ACC112 (cell line): ENCODE data around the gene CACNA1E.

Source experiments
- H2AFZ ChIP-seq: fragments of 200-600 bp; sonication (generic); one replicate; pipeline ENCODE4 v1.6.0; 2017; ENCODE audit warnings: antibody characterized with exemption, low read length; ENCODE audit not compliant: unreplicated experiment
- H3K27ac ChIP-seq: fragments of 200-600 bp; sonication (generic); 2 replicates; pipeline ENCODE4 v1.5.1; 2014; ENCODE audit warnings: low read depth, mild to moderate bottlenecking, antibody characterized with exemption, low read length, moderate library complexity
- H3K27me3 ChIP-seq: fragments of 200-600 bp; sonication (generic); 2 replicates; pipeline ENCODE4 v1.6.1; 2014; ENCODE audit warnings: mild to moderate bottlenecking, antibody characterized with exemption, low read length, moderate library complexity, mixed read lengths; ENCODE audit not compliant: insufficient read depth
- H3K36me3 ChIP-seq: fragments of 200-600 bp; sonication (generic); 2 replicates; pipeline ENCODE4 v1.6.1; 2016; ENCODE audit warnings: mild to moderate bottlenecking, antibody characterized with exemption, low read length, moderate library complexity, mixed read lengths; ENCODE audit not compliant: insufficient read depth
- H3K4me1 ChIP-seq: fragments of 200-600 bp; sonication (generic); one replicate; pipeline ENCODE4 v1.6.1; 2016; ENCODE audit warnings: low read length, mixed read lengths; ENCODE audit not compliant: insufficient read depth, unreplicated experiment, control insufficient read depth
- H3K4me3 ChIP-seq: fragments of 200-600 bp; sonication (generic); 2 replicates; pipeline ENCODE4 v1.5.1; 2014; ENCODE audit warnings: mild to moderate bottlenecking, low read depth, low read length
- H3K79me2 ChIP-seq: fragments of 200-600 bp; sonication (generic); one replicate; pipeline ENCODE4 v1.6.0; 2016; ENCODE audit warnings: low read length; ENCODE audit not compliant: control insufficient read depth, unreplicated experiment, insufficient read depth

The CACNA1E gene

DNA sequence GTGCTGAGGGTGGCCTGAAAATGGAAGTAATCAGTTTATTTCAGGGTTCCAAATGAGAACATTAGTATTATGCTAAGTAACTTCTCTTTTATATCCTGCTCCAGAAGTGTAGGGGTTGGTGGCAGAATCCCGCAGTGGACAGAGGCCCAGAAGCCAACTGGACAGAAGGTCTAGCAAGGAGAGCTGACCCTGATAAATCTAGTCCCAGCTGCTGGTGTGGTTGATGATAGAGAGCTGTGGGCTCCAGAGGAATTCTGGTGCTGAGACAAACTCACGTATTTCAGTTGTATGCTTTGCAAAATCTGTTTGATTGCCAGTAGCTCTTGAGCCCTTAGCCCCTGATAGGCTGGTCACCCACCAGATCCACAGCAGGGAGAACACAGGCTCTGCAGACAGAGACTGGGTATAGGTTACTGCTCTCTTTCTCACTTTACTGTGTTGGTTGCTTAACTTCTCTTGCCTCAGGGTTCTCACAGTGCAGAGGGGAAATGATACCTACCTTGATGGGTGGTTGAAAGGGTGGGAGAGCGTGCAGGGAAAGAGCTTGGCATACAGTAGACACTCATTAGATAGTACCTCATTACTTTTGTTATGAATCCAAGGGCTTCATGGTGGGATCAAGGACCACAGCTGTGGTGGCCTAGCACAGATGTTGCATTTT, 29.6 kb upstream of the CACNA1E start:
- no peaks in the 10 kb centered on the region for H3K4me1 ChIP-seq
- no peaks in the 10 kb centered on the region for H3K27me3 ChIP-seq
- H2AFZ ChIP-seq = no peak overlapping the region
- no peaks in the 10 kb centered on the region for H3K36me3 ChIP-seq
- no peak overlapping the region for H3K27ac ChIP-seq
- no peaks in the 10 kb centered on the region for H3K79me2 ChIP-seq
- H3K4me3 ChIP-seq = no peak overlapping the region

DNA sequence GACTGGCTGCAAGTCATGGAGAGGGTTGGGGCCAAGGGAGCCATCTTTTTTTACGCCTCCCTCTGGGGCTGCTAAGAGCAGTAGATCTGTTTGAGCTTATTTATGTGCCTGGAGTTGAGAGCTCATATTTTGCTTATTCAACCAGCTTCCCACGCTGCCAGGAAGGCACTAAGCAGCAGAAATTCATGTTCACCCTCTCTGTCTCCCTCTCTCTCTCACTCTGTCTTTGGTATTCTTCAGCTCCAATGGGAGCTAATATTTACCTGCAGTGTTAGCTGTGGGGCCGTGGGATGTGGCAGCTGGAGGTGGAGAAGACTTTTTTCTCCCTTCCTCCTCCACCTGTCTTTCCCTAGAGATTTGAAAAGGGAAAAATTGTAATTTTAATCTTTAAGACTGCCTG, 26.8 kb upstream of the CACNA1E start:
- Histone ChIP-seq H3K4me3 (no peak overlapping the region), H3K36me3 (no peaks in the 10 kb centered on the region), H3K27me3 (no peaks in the 10 kb centered on the region), H3K4me1 (no peaks in the 10 kb centered on the region), H3K79me2 (no peaks in the 10 kb centered on the region), H2AFZ (no peak overlapping the region), H3K27ac (no peak overlapping the region)

DNA sequence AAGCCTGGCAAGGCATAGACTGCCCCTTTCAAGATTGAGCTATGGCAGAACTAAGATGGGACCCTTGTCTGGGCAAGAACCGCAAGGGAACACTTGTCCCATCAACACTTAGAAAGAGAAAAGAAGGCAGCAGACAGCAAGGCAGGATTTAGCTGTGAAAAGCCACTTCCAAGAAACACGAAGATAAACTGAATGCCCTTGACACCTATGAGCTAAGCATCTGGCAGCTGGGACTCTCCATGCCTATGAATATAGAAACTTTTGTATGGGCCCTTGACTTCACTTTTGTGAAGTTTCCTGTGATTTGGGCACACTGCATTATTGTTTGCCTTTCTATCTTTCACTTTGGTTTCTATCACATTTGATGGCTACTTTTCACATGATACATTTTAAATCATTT, 24.9 kb upstream of the CACNA1E start:
- H3K4me1 ChIP-seq = no peaks in the 10 kb centered on the region
- no peak overlapping the region for H2AFZ ChIP-seq
- no peaks in the 10 kb centered on the region for H3K36me3 ChIP-seq
- H3K27me3 ChIP-seq = no peaks in the 10 kb centered on the region
- H3K4me3 ChIP-seq = no peak overlapping the region
- no peak overlapping the region for H3K27ac ChIP-seq
- H3K79me2 ChIP-seq = no peaks in the 10 kb centered on the region

DNA sequence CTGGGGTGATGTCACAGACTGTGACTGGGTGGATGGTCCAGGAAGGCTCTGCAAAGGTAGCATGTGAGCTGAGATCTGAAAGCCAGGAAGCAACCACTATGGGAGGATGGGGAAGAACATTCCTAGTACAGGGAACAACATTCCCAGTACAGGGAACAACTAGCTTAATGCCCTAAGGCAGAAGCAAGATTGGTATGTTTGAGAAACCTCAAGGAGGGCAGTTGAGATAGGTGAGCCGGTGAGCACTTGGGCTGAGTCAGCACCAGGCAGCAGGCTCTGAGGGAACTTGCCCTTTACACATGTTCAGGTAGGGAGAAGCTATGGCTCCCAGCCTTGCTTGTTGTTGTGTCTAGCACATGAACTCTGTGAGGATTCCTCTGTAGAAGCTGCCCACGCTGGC, 24.2 kb upstream of the CACNA1E start:
- no peaks in the 10 kb centered on the region for H3K36me3 ChIP-seq
- no peaks in the 10 kb centered on the region for H3K79me2 ChIP-seq
- no peak overlapping the region for H3K27ac ChIP-seq
- H3K27me3 ChIP-seq = no peaks in the 10 kb centered on the region
- H3K4me3 ChIP-seq = no peak overlapping the region
- H3K4me1 ChIP-seq = no peaks in the 10 kb centered on the region
- no peak overlapping the region for H2AFZ ChIP-seq

DNA sequence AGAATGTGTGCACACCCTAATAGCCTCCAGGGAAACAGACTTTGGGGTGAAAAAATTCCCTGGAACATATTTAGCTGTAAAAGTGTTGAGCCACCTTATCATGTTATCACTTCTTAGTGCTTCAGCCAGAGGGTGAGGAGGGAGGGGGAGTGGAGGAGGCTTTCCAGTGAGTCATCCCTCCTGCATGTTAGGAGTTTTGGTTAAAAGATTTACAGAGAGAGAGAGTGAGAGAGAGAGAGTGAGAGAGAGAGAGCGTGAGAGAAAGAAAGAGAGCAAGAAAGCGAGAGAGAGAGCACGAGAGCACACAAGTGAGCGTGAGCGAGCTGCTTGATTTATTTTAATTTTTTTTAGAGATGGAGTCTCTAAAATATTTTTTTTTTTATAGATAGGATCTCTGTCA, 13.5 kb upstream of the CACNA1E start:
- Histone ChIP-seq H2AFZ (no peak overlapping the region), H3K4me3 (no peak overlapping the region), H3K27ac (no peak overlapping the region), H3K36me3 (no peaks in the 10 kb centered on the region), H3K27me3 (peaks cover 6% of the 10 kb centered on the region; the same call in 1 of the 2 replicates), H3K4me1 (no peaks in the 10 kb centered on the region), H3K79me2 (no peaks in the 10 kb centered on the region)

DNA sequence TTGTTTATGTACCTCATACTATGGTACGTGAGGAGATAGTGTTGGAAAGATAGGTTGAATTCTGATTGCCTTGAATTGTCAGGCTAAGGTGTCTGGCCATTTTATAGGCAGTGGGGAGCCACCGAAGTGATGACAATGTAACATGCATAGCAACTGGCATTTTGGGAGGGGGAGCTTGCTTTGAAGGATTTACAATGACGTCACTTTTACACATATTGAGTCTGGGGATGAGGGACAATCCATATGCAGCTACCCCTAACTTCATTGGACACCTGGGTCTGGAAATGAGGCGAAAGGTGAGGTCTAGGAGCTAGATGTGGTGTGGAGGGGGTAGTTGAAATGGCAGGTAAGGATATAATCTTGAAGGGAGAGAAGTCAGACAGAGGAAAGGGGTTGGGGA, 7.7 kb upstream of the CACNA1E start:
- H3K36me3 ChIP-seq = no peaks in the 10 kb centered on the region
- H3K27me3 ChIP-seq = peaks cover 16% of the 10 kb centered on the region
- no peak overlapping the region for H3K27ac ChIP-seq

DNA sequence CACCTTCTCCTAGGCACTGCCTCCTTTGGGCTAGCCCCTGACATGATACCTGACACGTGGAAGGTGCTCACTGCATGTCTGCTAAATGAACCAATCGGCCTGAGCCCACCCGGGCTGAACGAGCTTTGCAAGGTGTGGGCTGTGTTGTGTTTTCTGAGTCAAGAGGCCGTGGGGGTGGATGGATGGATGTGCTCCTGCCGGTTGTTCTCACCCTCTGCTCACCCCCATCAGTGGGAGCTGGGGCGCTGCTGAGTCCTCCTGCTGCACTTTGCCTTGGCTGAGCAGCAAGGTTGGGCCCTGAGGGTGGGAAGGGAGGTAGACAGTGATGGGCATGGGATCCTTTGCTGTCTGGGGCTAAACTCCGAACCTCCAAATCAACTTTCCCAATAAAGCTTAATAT, 6.7 kb upstream of the CACNA1E start:
- H2AFZ ChIP-seq = no peak overlapping the region
- no peaks in the 10 kb centered on the region for H3K4me1 ChIP-seq
- no peak overlapping the region for H3K4me3 ChIP-seq
- no peak overlapping the region for H3K27ac ChIP-seq
- no peaks in the 10 kb centered on the region for H3K79me2 ChIP-seq
- peaks cover 26% of the 10 kb centered on the region for H3K27me3 ChIP-seq
- H3K36me3 ChIP-seq = no peaks in the 10 kb centered on the region

More for the DNA sequence above, 7.7 kb upstream of the CACNA1E start:
- Histone ChIP-seq H3K4me3 (no peak overlapping the region), H3K4me1 (no peaks in the 10 kb centered on the region), H2AFZ (no peak overlapping the region), H3K79me2 (no peaks in the 10 kb centered on the region)

DNA sequence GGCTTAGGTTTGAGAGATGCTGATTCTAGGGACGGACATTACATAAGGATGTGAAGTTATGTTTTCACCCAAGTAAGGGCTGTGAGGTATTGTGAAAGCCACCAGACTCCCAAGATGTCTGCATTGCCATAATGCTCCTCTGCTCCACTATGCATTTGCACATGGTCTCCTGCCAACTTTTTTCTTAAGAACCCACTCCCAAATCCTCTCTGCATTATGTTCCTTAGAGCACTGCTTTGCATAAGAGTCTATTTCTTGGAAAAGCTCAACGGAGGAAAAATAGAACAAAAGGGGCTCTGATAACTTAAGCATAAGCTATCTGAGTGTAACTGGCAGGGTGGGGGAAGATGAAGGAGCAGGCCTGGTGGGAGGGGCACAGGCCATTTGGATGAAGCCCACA, 5.0 kb upstream of the CACNA1E start:
- Histone ChIP-seq H3K79me2 (no peaks in the 10 kb centered on the region), H3K4me1 (no peaks in the 10 kb centered on the region), H3K36me3 (no peaks in the 10 kb centered on the region), H2AFZ (no peak overlapping the region), H3K27ac (no peak overlapping the region), H3K4me3 (no peak overlapping the region), H3K27me3 (peaks cover 43% of the 10 kb centered on the region)

DNA sequence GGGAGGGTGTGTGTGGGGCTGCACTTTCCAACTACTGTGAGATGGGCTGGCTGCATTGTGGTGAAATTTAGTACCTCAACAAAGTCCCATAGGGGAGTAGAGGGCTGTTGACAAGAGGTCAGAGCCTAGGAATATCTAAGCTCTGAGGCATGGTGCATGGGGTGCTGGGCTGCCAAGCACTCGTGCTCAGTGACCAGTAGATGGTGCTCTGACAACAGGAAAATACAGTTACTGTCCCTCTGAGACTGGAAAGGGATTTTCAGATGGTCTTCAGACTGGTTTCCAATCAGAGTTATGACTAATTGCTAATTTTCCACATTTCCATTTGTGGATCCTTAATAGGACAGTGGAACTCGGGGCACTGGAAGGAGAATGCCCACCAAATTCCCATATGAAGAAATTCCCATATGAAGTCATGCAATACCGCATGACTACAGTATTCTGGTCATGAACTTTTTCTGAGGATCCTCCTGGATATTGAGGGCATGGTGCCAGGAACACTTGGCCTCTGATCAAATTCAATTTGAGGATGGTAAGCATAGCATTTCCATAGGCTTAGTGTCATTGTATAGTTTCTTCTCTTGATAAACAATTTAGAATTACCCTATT, 4.1 kb upstream of the CACNA1E start:
- no peaks in the 10 kb centered on the region for H3K79me2 ChIP-seq
- no peak overlapping the region for H2AFZ ChIP-seq
- H3K36me3 ChIP-seq = no peaks in the 10 kb centered on the region
- peaks cover 49% of the 10 kb centered on the region for H3K27me3 ChIP-seq
- H3K27ac ChIP-seq = no peak overlapping the region
- H3K4me1 ChIP-seq = no peaks in the 10 kb centered on the region
- no peak overlapping the region for H3K4me3 ChIP-seq

DNA sequence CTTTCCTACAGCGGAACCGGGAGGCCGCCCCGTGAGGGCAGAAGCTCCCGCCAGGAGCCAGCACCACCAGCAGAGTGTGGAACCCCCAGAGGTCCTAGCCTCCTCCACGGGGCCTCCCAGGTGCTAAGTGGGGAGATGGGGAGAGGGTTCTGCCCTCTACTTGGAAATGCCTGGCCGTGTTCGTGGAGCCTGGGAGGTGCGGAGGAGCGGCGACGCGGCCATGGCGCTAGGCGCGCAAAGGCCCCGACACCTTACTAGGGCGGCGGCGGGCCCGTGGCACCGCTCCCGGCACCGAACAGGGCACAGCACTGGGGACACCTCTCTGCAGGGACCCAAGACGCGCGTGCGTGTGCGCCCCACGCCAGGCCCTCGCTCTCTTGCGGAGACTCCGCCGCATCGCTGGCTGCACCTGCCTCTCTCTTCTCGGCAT, 1.3 kb upstream of the CACNA1E start:
- H3K36me3 ChIP-seq = no peaks in the 10 kb centered on the region
- no peak overlapping the region for H2AFZ ChIP-seq
- H3K4me1 ChIP-seq = no peaks in the 10 kb centered on the region
- no peak overlapping the region for H3K27ac ChIP-seq
- no peaks in the 10 kb centered on the region for H3K79me2 ChIP-seq
- H3K27me3 ChIP-seq = peaks cover 72% of the 10 kb centered on the region
- H3K4me3 ChIP-seq = no peak overlapping the region

DNA sequence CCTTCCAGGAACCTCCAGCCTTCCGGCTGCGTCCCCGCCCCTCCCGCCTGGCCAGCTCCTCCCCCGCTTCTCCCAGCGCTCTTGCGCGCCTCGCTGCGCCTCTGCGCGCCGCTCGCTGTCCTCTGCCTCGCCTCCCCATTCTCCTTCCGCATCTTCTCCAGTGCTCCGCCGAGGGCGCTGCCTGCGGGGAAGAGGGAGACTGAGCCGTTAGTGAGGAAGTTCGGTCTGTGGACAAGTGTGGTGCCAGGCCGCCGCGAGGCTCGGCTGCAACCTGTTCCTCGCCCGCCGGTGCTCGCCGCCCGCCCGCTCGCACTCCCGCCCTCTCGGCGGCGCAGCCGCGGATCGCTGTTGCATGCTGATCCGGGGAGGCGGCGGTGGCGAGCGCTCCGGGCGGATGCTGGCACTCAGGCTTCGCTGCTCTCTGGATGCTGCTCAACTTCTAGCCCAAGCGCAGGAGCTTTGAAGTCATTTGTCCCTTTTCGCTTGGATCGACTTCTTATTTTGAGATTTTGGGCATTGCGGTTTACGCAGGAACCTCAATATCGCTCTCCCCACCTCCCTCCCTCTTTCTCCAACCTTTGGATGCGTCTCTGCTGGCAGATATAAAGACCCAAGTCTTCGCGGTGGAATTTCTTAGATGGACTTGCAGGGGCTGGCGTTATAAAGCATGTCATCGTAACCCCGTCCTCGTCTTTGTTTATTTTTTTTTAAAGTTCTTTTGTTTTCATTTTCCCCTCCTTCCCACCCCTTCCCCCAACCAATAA, 614 bp upstream of the CACNA1E start:
- no peak overlapping the region for H3K27ac ChIP-seq
- peaks cover 67% of the 10 kb centered on the region for H3K27me3 ChIP-seq
- H2AFZ ChIP-seq = no peak overlapping the region
- H3K4me1 ChIP-seq = no peaks in the 10 kb centered on the region
- H3K79me2 ChIP-seq = no peaks in the 10 kb centered on the region
- no peaks in the 10 kb centered on the region for H3K36me3 ChIP-seq
- no peak overlapping the region for H3K4me3 ChIP-seq
